Transverse colon (tissue), 4 donors: ENCODE measurements around the gene TCP11. TPM values are rescaled to one million over a fixed set of nuclear protein-coding genes. Genes with fewer than 3 reads are reported as not detected.

Experiments
- DNase-seq: peaks from one replicate; pipeline ENCODE4 v3.0.0-alpha.2; 2019
- H3K27ac ChIP-seq, 4 donors: fragments of 200-600 bp; sonication (generic); 2 replicates each; pipeline ENCODE4 v1.5.1; 2016 to 2018; ENCODE audit warnings: inconsistent platforms in 4 of 4
- H3K27me3 ChIP-seq: fragments of 200-600 bp; sonication (generic); 2 replicates; pipeline ENCODE4 v1.5.1; 2017; ENCODE audit warnings: inconsistent platforms
- H3K36me3 ChIP-seq, 4 donors: fragments of 200-600 bp; sonication (generic); 2 replicates each; pipeline ENCODE4 v1.5.1; 2017 to 2019; ENCODE audit warnings: inconsistent platforms in 4 of 4
- H3K4me1 ChIP-seq, 4 donors: fragments of 200-600 bp; sonication (generic); 2 replicates each; pipeline ENCODE4 v1.5.1; 2017 to 2020; ENCODE audit warnings: inconsistent platforms in 4 of 4
- H3K4me3 ChIP-seq, 4 donors: fragments of 200-600 bp; sonication (generic); 1 replicate in 1 of 4; 2 replicates in 3 of 4; pipeline versions ENCODE4 v1.5.1 to v1.6.1; 2017 to 2019; ENCODE audit warnings: inconsistent platforms in 4 of 4
- H3K9me3 ChIP-seq, 2 donors: fragments of 200-600 bp; sonication (generic); 2 replicates each; pipeline ENCODE4 v1.5.1; 2017 to 2019; ENCODE audit warnings: inconsistent platforms in 2 of 2
- CTCF ChIP-seq, 5 experiments: fragments of 200-600 bp in 3 of 5; fragments of 450-650 bp in 2 of 5; sonication (generic) in 3 of 5; IDR thresholded peaks; 1 replicate in 2 of 5; 2 replicates in 3 of 5; pipeline ENCODE4 v1.5.1; 2016 to 2017; ENCODE audit warnings: antibody characterized with exemption in 5 of 5, inconsistent platforms in 3 of 5, mild to moderate bottlenecking in 2 of 5, moderate library complexity in 1 of 5
- EP300 ChIP-seq: sonication (generic); formaldehyde crosslinking; IDR thresholded peaks from one replicate; pipeline ENCODE4 v1.6.1; 2017; ENCODE audit warnings: antibody characterized with exemption, low read depth
- POLR2A ChIP-seq: fragments of 450-650 bp; IDR thresholded peaks from one replicate; pipeline ENCODE4 v1.6.1; 2016; ENCODE audit warnings: antibody characterized with exemption, mild to moderate bottlenecking, moderate library complexity
- POLR2AphosphoS5 ChIP-seq, 3 donors: sonication (generic); formaldehyde crosslinking; IDR thresholded peaks; one replicate each; pipeline ENCODE4 v1.6.1; 2016; ENCODE audit warnings: antibody characterized with exemption in 3 of 3
- WGBS, 2 donors: methylation state at CpG; one replicate each; pipeline ENCODE4 v1.1.5; 2018; ENCODE audit warnings: low coverage in 1 of 2; 5-methylcytosine and 5-hydroxymethylcytosine counted together
- in situ Hi-C, 4 donors: fragments of 200-750 bp; cut with MboI; loops; one replicate each; pipeline versions ENCODE4 v1.15.0 to v1.15.1; 2017; ENCODE audit warnings: low sequenced_read_pairs in 3 of 4, low pct_ligation_motif_present in 1 of 4, low pct_unique_long_range_greater_than_20kb in 1 of 4
- intact Hi-C: fragments of 100-400 bp; cut with DNase I; formaldehyde crosslinking; loops from one replicate; pipeline ENCODE4 v1.15.1; 2023; ENCODE audit warnings: low total_unique reads
- total RNA-seq, 4 donors: library from RNA; depleted of rRNA; stranded (reverse); fragments of >200 nt; gene quantifications; one replicate each; pipeline ENCODE4 v1.1.0, GENCODE V29; 2016

TCP11 gene
- total RNA-seq = under 1 TPM in 1 of 4 donors, not detected in 3; 0.96 TPM

- intact Hi-C loops (loop anchor here (2.0 to 10.0 kb wide), 2 partner anchors 104 to 154 kb away; no protein-coding TSS in a partner anchor), in situ Hi-C loops (loop anchor here in 2 of 4 donors (5.0 to 10.0 kb wide), 2 partner anchors 104 to 149 kb away; no protein-coding TSS in a partner anchor)
- H3K27me3 ChIP-seq = no peaks in the 10 kb centered on the region
- 54% methylated on average over 60 of the region's 69 CpGs; no CpG with 5 or more reads in 1 of the 2 donors for WGBS, 2 donors
- H3K27ac ChIP-seq = no peak within 1 kb of the TSS
- H3K4me1 ChIP-seq = peaks cover 0 to 23% (median 13%) of the 10 kb centered on the region in 4 donors
- no peaks in the 10 kb centered on the region for H3K9me3 ChIP-seq
- peak; percentile 42 for DNase-seq
- TF ChIP-seq POLR2AphosphoS5 (IDR thresholded peaks at IDR 0.05) (no peak), CTCF (IDR thresholded peaks at IDR 0.05) (no peak), EP300 (no peak), POLR2A (no peak)
- H3K4me3 ChIP-seq = peak within 1 kb of the TSS in 2 of 4 donors; percentile 19 to 29
- no peaks in the 10 kb centered on the region for H3K36me3 ChIP-seq
Observed at GRCh38 chr6:35141007-35141655, at the start of gene TCP11. TSS of gene TCP11 (minus strand) at chr6:35141339. CDS start at chr6:35140870, 469 bp downstream.

DNA sequence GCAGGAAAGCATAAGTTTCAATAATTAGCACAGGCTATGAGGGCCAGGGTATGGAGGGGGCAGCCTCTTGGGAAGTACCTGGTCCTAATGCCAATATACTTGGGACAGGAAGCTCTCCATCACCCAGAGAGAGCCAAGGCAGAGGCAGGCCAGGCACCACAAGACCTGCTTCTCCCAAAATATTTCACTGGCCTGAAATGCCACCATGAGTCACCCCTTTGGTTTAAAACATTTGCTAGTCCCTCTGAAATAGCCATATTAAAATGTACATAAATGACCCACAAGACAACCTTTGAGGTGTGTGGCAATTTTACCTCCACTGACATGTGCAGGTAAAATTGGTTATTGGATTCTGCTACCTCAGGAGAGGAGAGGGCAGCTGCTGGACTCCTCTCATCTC, 49.2 kb upstream of the TCP11 start:
- no peaks in the 10 kb centered on the region for H3K27me3 ChIP-seq
- in situ Hi-C loops = no loop called here
- no peaks in the 10 kb centered on the region for H3K36me3 ChIP-seq
- no peak overlapping the region for H3K4me3 ChIP-seq
- H3K27ac ChIP-seq = no peak overlapping the region
- DNase-seq = no peak
- TF ChIP-seq POLR2AphosphoS5 (IDR thresholded peaks at IDR 0.05) = no peak
- intact Hi-C loops = no loop called here
- H3K4me1 ChIP-seq = no peaks in the 10 kb centered on the region
- H3K9me3 ChIP-seq = no peaks in the 10 kb centered on the region

DNA sequence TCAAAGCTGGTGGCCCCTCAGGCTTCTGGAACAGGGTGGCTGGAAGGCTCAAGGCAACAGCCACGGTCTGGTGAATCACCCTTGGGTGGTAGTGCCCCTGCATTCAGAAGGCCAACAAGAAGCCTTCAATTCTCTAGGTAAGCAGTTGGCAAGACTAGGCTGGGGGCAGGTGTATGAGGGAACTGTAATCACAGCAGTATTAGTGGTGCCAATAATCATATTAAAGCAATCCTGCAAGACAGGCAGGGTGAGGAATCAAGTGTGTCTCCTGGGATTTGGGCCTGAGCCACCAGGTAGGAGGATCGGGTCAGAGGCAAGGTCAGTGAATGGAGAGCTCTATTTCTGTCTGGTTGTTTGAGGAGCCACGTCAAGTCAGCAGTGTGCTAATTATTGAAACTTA, 47.7 kb upstream of the TCP11 start:
- Histone ChIP-seq H3K27ac (no peak overlapping the region), H3K9me3 (no peaks in the 10 kb centered on the region), H3K4me1 (no peaks in the 10 kb centered on the region), H3K27me3 (no peaks in the 10 kb centered on the region), H3K36me3 (no peaks in the 10 kb centered on the region), H3K4me3 (no peak overlapping the region)
- WGBS, 2 donors = 78% methylated on average over 3 of the region's 3 CpGs; no CpG with 5 or more reads in 1 of the 2 donors
- no peak for DNase-seq
- no peak for TF ChIP-seq POLR2A
- TF ChIP-seq CTCF (IDR thresholded peaks at IDR 0.05) = no peak
- no peak for TF ChIP-seq POLR2AphosphoS5 (IDR thresholded peaks at IDR 0.05)
- TF ChIP-seq EP300 = no peak
- intact Hi-C loops = no loop called here
- in situ Hi-C loops = no loop called here

DNA sequence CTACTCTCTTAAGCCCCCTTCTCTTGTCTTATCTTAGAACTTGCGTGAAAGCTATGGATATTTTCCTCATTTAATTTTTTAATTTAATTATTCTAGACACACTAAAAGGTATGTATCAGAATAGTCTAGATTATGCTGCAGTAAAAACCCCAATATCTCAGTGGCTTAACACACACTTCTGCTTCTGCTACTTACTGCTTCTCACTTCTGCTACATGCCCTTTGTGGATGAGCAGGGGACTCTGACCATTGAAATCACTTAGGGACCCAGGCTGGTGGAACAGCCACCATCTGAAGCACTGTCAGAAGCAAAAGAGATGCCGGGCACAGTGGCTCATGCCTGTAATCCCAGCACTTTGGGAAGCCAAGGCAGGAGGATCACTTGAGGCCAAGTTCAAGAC, 45.4 kb upstream of the TCP11 start:
- peaks cover 5 to 8% (median 7%) of the 10 kb centered on the region in 4 donors for H3K4me1 ChIP-seq
- no peaks in the 10 kb centered on the region for H3K27me3 ChIP-seq
- no peak overlapping the region for H3K4me3 ChIP-seq
- H3K9me3 ChIP-seq = no peaks in the 10 kb centered on the region
- in situ Hi-C loops (no loop called here), intact Hi-C loops (no loop called here)
- 93 to 94% methylated on average over 1 to 2 of the region's 2 CpGs for WGBS, 2 donors
- H3K27ac ChIP-seq = no peak overlapping the region
- TF ChIP-seq EP300 (no peak), POLR2AphosphoS5 (IDR thresholded peaks at IDR 0.05) (no peak), POLR2A (no peak), CTCF (IDR thresholded peaks at IDR 0.05) (no peak)
- no peak for DNase-seq
- no peaks in the 10 kb centered on the region for H3K36me3 ChIP-seq
